HL-60 (cell line): ENCODE results near the gene STOX2.

Source experiments
- DNase-seq, 2 experiments: peaks; one replicate each; pipeline ENCODE4 v3.0.0-alpha.2; 2010 to 2020; ENCODE audit warnings: low read depth in 1 of 2, low spot score in 1 of 2
- H3K27ac ChIP-seq: fragments of 250-450 bp; sonication (Bioruptor Pico); replicated peaks from 2 replicates; pipeline ENCODE4 v1.5.1; 2020; ENCODE audit warnings: mild to moderate bottlenecking, moderate library complexity
- H3K27me3 ChIP-seq: fragments of 250-450 bp; sonication (Bioruptor Pico); 2 replicates; pipeline ENCODE4 v1.5.1; 2021; ENCODE audit warnings: mild to moderate bottlenecking, moderate library complexity; ENCODE audit not compliant: insufficient read depth, poor library complexity, severe bottlenecking
- H3K4me3 ChIP-seq: replicated peaks from 2 replicates; pipeline ENCODE4 v1.5.1; 2011; ENCODE audit warnings: mild to moderate bottlenecking, control low read depth, low read length; ENCODE audit not compliant: insufficient read depth
- CTCF ChIP-seq: IDR thresholded peaks from one replicate; pipeline ENCODE4 v1.5.1; 2011; ENCODE audit warnings: low read length, control low read depth, inconsistent platforms; ENCODE audit not compliant: insufficient read depth
- GABPA ChIP-seq: IDR thresholded peaks from 2 replicates; pipeline ENCODE4 v1.6.1; 2012; ENCODE audit warnings: low read depth
- POLR2AphosphoS5 ChIP-seq: IDR thresholded peaks from 2 replicates; pipeline ENCODE4 v1.6.1; 2012; ENCODE audit warnings: low read depth
- REST ChIP-seq: IDR thresholded peaks from 2 replicates; pipeline ENCODE4 v1.6.1; 2012; ENCODE audit warnings: low read depth; ENCODE audit not compliant: insufficient replicate concordance
- SPI1 ChIP-seq: IDR thresholded peaks from 2 replicates; pipeline ENCODE4 v1.6.1; 2012; ENCODE audit warnings: low read depth, mild to moderate bottlenecking, borderline replicate concordance
- long read RNA-seq: library from polyadenylated mRNA; unstranded; transcript quantifications from one replicate; pipeline ENCODE4 v2.0.0, GENCODE V29; 2020

STOX2 gene
- long read RNA-seq, partial matches to known transcripts, result 0 of 2 reads
- long read RNA-seq, other reads (novel, unspliced or antisense), result 2 of 2 reads

DNA sequence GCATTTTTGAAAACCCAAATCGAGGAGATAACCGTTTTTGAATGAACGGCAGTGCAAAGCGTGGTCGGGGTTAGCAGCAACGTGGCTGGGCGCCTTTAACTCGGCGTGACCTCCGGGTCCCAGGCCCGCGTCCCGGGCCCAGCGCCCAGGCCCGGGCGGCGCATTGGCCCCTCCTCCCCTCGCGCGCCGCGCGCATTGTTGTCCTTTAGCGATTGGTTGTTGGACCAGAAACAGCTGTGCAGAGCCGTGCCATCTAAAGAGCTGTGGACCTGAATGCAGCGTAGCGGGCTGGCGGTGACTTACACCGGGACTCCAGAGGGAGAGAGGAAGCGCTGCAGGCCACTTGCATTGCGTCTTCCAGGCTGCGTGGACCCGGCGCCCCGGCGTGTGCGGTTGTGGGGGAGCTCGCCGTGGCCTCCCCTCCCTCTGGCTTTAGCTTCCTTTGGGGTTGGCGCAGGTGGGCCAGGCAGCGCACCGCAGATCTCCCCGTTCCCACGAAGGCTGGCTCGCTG lies at the start of gene STOX2:
Gene STOX2, plus strand, starts transcription at position 227 of the 512 bp plus-strand sequence. CDS start 1,484 bp downstream, outside the sequence.
- peak; percentile 58 to 66 for DNase-seq
- Histone ChIP-seq H3K27me3 (peaks cover 28% of the 10 kb centered on the region), H3K27ac (peak within 1 kb of the TSS; percentile 26; the same call in 1 of the 2 replicates), H3K4me3 (peak within 1 kb of the TSS; percentile 58)
- TF ChIP-seq REST (peak; percentile 20), GABPA (no peak), POLR2AphosphoS5 (0 out of 2 replicates have a peak, but pooled peaks have one; percentile 30), SPI1 (peak; percentile 67)

DNA sequence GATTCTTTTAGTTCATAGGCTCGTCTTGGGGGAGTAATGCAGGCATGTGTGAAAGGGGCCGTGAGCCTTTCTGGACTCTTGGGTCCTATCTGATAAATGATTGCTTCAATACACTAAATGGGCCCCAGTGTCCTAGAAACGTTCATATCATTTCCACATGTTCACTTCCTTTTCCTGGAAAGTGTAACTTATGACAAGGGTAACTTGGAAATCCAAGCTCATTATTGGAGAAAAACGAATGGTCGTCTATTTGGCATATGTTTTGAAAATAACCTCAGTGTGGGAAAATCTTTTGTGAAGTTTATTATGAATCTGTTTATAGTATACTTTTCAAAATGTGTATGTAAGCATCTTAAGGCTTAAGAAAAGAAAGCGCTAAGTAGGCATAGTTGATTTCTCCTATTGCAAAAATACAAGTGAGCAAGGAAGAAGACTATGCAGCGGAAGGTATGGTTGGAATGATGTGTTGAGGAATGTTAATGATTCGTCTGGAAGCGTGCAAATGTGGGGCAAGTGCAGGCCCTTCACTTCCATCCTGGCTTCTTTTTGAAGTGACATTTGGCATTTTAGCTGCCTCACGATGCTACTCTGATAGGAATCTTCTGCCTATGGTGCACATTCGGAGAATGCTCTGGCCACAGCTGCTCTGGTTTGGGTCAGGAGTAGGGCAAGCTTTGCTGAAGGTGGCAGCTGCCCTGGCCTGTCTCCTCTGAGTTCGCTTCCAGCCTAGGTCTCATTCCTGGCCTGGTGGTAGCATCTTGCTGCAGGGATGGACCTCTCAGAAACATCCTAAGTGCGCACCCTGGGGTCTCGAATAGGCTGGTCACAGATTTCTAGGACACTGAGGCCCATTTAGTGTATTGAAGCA lies 49.5 kb upstream of the STOX2 start:
- TF ChIP-seq POLR2AphosphoS5 (no peak), SPI1 (no peak), CTCF (no peak), GABPA (no peak), REST (no peak)
- DNase-seq, result no peak
- Histone ChIP-seq H3K27ac (no peak overlapping the region), H3K27me3 (no peaks in the 10 kb centered on the region), H3K4me3 (no peak overlapping the region)

DNA sequence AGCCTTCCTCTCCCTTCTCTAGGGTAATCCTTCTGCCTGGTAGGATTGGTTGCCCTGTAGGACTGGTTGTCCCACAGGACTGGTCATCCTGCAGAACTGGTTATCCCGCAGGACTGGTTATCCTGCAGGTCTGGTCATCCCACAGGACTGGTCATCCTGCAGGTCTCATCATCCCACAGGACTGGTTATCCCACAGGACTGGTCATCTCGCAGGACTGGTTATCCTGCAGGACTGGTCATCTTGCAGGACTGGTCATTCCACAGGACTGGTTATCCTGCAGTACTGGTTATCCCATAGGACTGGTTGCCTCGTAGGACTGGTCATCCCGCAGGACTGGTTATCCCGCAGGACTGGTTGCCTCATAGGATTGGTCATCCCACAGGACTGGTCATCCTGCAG lies 48.1 kb upstream of the STOX2 start:
- TF ChIP-seq GABPA, result no peak
- TF ChIP-seq CTCF, result no peak
- no peak for TF ChIP-seq SPI1
- TF ChIP-seq POLR2AphosphoS5, result no peak
- TF ChIP-seq REST, result no peak
- DNase-seq, result no peak
- Histone ChIP-seq H3K27ac (no peak overlapping the region), H3K27me3 (no peaks in the 10 kb centered on the region), H3K4me3 (no peak overlapping the region)
